SU-DHL-6 (cell line): ENCODE results near the gene APOD.
"Not testable (repeated sequence)": the region's sequence is repeated elsewhere in the genome, so short reads cannot be mapped to it uniquely, and the experiment has no call there.

ENCODE experiments used
- H2AFZ ChIP-seq: fragments of 200-600 bp; sonication (generic); 2 replicates; pipeline ENCODE4 v1.6.1; 2014; ENCODE audit warnings: low read depth, mild to moderate bottlenecking, moderate library complexity, mixed read lengths, antibody characterized with exemption, low read length; ENCODE audit not compliant: severe bottlenecking
- H3F3A ChIP-seq: fragments of 200-600 bp; shearing (Covaris generic); 2 replicates; pipeline ENCODE4 v1.6.0; 2016; ENCODE audit warnings: antibody characterized with exemption, mild to moderate bottlenecking; ENCODE audit not compliant: insufficient read depth
- H3K27ac ChIP-seq: fragments of 200-600 bp; sonication (generic); 2 replicates; pipeline ENCODE4 v1.5.1; 2016; ENCODE audit warnings: low read depth, mild to moderate bottlenecking, low read length, moderate library complexity, mixed read lengths
- H3K27me3 ChIP-seq: fragments of 200-600 bp; sonication (generic), shearing (Covaris generic); 2 replicates; pipeline ENCODE4 v1.6.0; 2014; ENCODE audit warnings: mild to moderate bottlenecking, low read length
- H3K36me3 ChIP-seq: fragments of 200-600 bp; sonication (generic); 2 replicates; pipeline ENCODE4 v1.6.1; 2014; ENCODE audit warnings: mild to moderate bottlenecking, low read length, mixed read lengths
- H3K4me2 ChIP-seq: fragments of 300-600, 200-600 bp; shearing (Covaris generic), sonication (generic); 2 replicates; pipeline ENCODE4 v1.6.0; 2014; ENCODE audit warnings: low read length, low read depth, mild to moderate bottlenecking; ENCODE audit not compliant: poor library complexity, severe bottlenecking
- H3K4me3 ChIP-seq: fragments of 200-600 bp; sonication (generic); 2 replicates; pipeline ENCODE4 v1.5.1; 2014; ENCODE audit warnings: antibody characterized with exemption, low read length, mild to moderate bottlenecking, mixed read lengths; ENCODE audit not compliant: insufficient read depth, poor library complexity, severe bottlenecking
- H3K79me2 ChIP-seq: fragments of 200-600 bp; sonication (generic); 2 replicates; pipeline ENCODE4 v1.6.1; 2014; ENCODE audit warnings: mild to moderate bottlenecking, low read length, moderate library complexity; ENCODE audit not compliant: insufficient read depth
- H3K9ac ChIP-seq: fragments of 200-600 bp; sonication (generic); 2 replicates; pipeline ENCODE4 v1.7.0; 2014; ENCODE audit warnings: mild to moderate bottlenecking, low read length
- H3K9me2 ChIP-seq: fragments of 200-600 bp; sonication (generic); replicated peaks from 2 replicates; pipeline ENCODE4 v1.6.1; 2014; ENCODE audit warnings: low read length; ENCODE audit not compliant: insufficient read depth
- H3K9me3 ChIP-seq: fragments of 200-600 bp; sonication (generic); 2 replicates; pipeline ENCODE4 v1.6.1; 2014; ENCODE audit warnings: low read length, mixed read lengths; ENCODE audit not compliant: insufficient read depth
- H4K20me1 ChIP-seq: fragments of 200-600 bp; sonication (generic); 2 replicates; pipeline ENCODE4 v1.6.1; 2014; ENCODE audit warnings: low read depth, mild to moderate bottlenecking, antibody characterized with exemption, low read length, moderate library complexity, mixed read lengths

APOD gene

GRCh38 chr3:195629682-195630081 is 45.9 kb upstream of the APOD start:
- H3K27ac ChIP-seq: peak overlapping the region; percentile 65
- not testable (repeated sequence) for H3K36me3 ChIP-seq, H3K4me3 ChIP-seq, H3K27me3 ChIP-seq, H3F3A ChIP-seq, H3K79me2 ChIP-seq, H3K9me3 ChIP-seq, H3K9me2 ChIP-seq, H4K20me1 ChIP-seq, H2AFZ ChIP-seq, H3K4me2 ChIP-seq
- H3K9ac ChIP-seq: peak overlapping the region; percentile 38; the same call in 1 of the 2 replicates

- not testable (repeated sequence) for H3F3A ChIP-seq, H3K9ac ChIP-seq, H3K9me3 ChIP-seq, H3K9me2 ChIP-seq, H3K36me3 ChIP-seq, H3K4me2 ChIP-seq, H3K79me2 ChIP-seq, H3K27me3 ChIP-seq, H4K20me1 ChIP-seq, H2AFZ ChIP-seq, H3K27ac ChIP-seq, H3K4me3 ChIP-seq
These were observed 44.7 kb upstream of the APOD start for GRCh38 chr3:195628386-195628920.

DNA sequence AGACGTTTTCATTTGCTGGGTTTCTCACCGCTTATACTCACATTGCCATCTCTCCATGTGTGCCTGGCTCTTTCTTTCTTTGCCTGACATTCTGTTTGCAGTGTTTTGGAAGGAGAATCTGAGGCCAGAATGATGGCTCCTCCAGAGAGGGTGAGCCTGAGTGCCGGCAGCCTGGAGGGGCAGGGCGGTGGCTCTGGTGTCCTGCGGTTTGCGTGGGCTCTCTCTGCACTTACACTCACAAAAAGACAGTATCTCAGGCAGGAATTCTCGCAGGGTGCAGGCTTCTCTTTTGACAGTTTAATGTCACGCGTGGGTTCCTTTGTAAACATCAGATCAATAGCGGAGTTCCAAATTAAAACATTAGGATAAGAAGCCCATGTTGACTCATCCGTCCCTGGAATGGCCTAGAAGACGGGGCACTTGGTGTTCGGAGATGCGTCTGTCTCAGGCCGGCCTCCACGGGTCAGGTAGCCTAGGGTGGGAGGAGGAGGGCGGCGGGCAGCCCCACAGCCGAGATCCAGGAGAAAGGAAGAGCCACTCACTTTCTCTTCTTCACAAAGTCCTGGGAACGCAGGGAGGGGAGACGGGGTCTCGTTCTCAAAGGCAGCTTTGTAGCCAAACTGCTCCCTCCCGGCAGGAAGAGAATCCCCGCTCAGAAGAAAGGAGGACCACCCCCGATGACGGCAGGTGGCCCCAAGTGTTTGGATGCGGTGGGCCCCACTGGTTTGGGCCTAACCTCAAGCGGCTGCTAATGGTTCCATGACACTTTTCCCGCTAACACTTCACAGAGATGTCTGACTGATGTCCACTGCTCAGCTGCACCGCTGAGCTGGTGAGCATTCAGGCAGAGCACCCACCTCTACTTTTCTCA is 44.0 kb upstream of the APOD start:
- H3K4me3 ChIP-seq, H3K36me3 ChIP-seq, H3K27ac ChIP-seq, H3K9ac ChIP-seq, H3K4me2 ChIP-seq, H3K27me3 ChIP-seq, H3F3A ChIP-seq, H3K9me2 ChIP-seq, H3K9me3 ChIP-seq, H3K79me2 ChIP-seq, H4K20me1 ChIP-seq, H2AFZ ChIP-seq: not testable (repeated sequence)

DNA sequence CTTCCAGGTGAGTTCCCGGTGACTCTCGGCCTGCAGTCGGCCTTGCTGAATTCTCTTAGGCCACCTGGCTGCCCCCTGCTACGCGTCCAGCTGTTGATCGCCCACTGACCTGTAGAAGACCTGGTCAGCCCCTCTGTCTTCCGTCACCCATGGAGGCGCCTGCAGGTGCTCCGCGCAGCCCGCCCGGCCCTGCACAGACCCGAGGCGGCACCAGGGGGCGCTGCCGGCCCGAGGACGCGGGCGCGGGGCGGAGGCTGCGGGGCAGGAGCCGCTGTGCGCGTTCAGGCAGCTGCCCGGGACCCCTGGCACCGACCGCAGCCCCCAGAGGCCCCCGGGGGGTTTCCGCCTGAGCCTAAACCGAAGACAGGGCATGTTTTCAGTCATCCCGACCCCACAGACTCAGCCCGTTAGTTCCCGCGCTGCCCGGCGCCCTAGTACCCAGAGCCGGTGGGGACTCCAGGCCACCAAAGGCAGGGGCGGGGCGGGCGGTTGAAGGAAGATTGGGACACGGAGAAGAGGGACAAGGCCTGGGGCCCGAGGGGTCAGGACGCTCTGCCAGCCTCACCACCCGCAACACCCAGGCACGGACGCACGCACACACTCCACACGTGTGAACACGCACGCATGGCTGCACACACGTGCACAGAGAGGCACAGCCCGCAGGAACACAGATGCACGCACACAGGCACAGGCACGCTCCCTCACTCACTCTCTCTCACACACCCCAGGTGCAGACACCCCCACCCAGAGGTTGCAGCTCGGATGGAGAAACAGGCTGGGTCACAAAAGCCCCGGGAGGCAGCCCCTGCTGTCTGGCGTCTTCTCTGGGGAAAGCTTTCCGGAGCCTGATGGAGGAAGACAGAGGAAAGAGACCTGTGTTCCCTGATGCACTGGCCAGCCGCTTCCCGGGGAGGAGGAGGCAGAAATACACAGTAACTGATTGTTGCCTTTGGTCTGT is 41.1 kb upstream of the APOD start:
- peak overlapping the region; percentile 43 for H3K9ac ChIP-seq
- H3K79me2 ChIP-seq, H3K36me3 ChIP-seq, H2AFZ ChIP-seq, H3K9me3 ChIP-seq, H4K20me1 ChIP-seq, H3K27me3 ChIP-seq, H3F3A ChIP-seq, H3K9me2 ChIP-seq, H3K4me3 ChIP-seq: not testable (repeated sequence)
- peak overlapping the region; percentile 48 for H3K4me2 ChIP-seq
- peak overlapping the region; percentile 81 for H3K27ac ChIP-seq

DNA sequence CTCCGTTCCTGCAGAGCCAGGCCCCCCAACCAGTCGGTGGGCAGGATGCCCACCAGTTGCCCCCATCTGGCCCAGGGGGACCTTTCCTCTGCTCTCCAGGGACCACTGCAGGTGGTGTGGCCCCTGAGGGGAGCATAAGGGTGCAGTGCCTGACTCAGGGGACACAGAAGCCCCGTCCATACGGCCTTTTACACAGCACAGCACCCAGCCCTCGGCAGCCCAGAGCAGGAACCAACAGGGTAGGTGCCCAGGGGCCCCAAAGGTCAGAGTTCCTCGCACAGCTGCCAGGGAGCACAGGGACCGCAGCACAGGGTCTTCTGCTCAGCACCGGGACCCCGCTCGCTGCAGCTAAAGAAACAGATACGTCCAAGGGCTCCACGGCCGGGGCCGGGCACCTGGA is 40.4 kb upstream of the APOD start:
- H3F3A ChIP-seq, H2AFZ ChIP-seq, H3K9me3 ChIP-seq, H3K27me3 ChIP-seq, H3K4me2 ChIP-seq, H4K20me1 ChIP-seq, H3K9me2 ChIP-seq, H3K79me2 ChIP-seq, H3K27ac ChIP-seq, H3K9ac ChIP-seq, H3K4me3 ChIP-seq, H3K36me3 ChIP-seq: not testable (repeated sequence)

- not testable (repeated sequence) for H3K4me3 ChIP-seq, H3K9me3 ChIP-seq, H3K27me3 ChIP-seq, H3K79me2 ChIP-seq, H3F3A ChIP-seq, H3K36me3 ChIP-seq, H3K9me2 ChIP-seq, H2AFZ ChIP-seq, H4K20me1 ChIP-seq
- peak overlapping the region; percentile 91 for H3K27ac ChIP-seq
- peak overlapping the region; percentile 41 for H3K4me2 ChIP-seq
- H3K9ac ChIP-seq: peak overlapping the region; percentile 23; the same call in 1 of the 2 replicates
These were observed 39.7 kb upstream of the APOD start for GRCh38 chr3:195623217-195623965.

DNA sequence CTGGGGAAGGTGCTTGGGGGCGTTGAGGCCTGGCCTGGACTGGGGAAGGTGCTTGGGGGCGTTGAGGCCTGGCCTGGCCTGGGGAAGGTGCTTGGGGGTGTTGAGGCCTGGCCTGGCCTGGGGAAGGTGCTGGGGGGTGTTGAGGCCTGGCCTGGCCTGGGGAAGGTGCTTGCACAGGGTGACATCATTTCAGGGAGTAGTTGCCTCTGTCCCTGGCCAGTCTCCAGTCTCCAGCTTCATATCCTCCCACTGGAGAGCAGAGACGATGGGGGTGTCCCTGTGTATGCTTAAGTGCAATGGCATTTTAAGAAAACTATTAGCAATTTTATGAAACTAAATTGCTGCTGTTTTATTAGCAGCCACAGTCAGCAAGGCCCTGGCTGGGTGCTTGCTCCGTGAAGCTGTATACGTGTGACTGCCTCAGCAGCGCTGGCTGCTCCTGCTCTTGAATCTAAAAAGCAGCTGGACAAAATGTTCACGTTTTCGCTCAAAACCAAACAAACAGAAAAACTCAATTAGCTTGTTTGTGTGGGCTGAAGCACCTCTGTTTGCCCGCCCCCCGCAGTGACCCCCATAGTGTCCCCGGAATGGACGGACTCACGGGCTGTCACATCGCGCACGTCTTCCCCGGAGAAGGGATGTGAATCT is 38.9 kb upstream of the APOD start:
- not testable (repeated sequence) for H3K9me2 ChIP-seq, H3K9me3 ChIP-seq, H2AFZ ChIP-seq, H3K27me3 ChIP-seq, H3K79me2 ChIP-seq, H3F3A ChIP-seq, H3K4me3 ChIP-seq, H4K20me1 ChIP-seq, H3K36me3 ChIP-seq
- H3K27ac ChIP-seq: peak overlapping the region; percentile 91
- peak overlapping the region; percentile 21 for H3K4me2 ChIP-seq
- H3K9ac ChIP-seq: 0 out of 2 replicates have a peak overlapping the region, but pooled peaks have one; percentile 31
